ENCODE results near the gene C18orf54.

- TF ChIP-seq ZFX (IDR thresholded peaks at IDR 0.05) (no peak), CTCF (conservative IDR thresholded peaks at IDR 0.05) (no peak)
These were observed 23.9 kb downstream of the C18orf54 start for GRCh38 chr18:54381640-54382039.

Measured in C4-2B (cell line).